ENCODE results near the gene NFATC1.

NFATC1 gene

DNA sequence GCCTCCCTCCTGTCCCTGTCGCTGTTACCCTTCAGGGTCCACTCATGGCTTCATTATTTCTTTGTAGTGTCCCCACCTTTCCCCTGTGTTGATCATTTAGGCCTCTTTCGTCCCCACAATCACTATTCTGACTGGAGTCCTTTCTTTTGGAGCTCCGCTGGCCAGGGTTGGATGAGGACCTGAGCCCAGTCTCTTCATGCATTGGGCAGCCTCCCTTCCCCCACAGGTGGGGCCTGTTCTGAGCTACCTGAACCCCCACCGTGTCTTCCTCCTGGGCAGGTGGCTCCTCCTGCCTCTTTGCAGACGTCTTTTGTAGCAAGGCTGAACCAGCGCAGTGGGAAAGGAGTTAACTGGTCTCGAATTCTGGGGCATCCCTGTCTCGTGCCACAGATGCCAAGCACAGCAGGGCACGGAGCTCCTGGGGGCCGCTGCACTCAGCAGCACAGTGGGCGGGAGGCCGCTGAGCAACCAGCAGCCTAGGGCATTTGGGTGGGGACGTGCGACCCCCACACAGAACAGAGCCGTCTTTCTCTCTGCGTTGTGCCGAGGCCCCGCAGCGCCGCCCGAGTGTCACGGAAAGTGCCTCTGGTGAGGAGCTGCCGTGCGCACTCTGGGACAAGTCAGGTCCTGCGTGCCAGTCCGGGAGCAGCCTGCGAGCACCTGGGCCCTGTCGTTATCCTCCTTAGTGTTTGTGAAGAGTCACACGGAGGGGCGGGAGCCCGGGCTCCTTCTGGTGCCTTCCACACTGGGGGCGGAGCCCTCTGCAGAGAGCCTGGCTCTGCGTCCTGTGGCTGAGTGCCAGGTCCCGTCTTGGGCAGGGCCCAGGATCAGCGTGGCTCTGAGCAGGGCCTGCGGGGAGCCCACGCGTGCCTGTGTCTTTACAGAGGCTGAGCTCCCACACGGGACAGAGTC lies 130.1 kb downstream of the NFATC1 start:
- DNase-seq: no peak

DNA sequence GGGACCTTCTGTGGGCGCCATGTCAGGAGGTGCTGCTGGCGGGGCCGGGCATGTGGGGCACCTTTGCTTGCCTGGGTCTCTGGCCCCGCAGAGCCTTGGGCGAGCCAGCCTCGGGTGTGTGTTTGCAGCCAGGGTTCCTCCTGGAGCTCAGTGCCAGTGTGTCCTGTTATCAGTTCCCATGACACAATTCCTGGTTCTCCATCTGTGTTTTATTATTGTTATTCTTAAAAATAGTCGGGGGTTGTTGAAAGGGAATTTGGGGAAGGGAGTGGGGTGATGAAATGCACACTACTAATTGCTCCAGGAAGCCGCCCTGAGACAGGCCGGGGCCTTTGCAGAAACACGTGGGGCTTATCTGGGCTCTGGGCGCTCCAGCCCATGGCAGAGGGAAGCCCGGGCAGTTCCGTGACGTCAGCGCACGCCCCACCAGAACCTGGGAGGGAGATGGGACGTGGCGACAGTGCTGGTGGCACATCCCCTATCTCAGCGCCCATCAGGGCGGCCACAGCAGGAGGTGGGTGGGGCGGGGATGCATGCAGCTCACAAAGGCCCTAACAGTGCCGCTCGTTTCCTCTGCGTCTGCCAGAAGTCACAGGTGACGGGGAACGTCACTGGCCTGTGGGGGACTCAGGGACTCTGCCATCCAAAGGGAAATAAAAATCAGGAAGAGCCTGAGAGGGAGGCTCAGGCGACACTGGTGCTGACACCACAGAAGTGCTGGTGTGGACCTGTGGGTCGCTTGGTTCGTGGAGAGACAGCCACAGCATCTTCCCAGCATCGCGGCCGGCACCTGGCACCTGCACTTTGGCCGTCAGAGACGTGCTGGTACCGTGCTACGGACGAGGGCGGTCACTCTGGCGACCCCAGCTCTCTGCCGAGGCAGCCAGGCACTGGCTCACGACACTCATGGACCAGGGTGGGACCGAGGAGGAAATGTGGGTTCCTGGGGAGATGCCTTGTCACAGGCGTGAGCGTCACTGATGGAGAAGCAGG lies 131.0 kb downstream of the NFATC1 start:
- DNase-seq: no peak

DNA sequence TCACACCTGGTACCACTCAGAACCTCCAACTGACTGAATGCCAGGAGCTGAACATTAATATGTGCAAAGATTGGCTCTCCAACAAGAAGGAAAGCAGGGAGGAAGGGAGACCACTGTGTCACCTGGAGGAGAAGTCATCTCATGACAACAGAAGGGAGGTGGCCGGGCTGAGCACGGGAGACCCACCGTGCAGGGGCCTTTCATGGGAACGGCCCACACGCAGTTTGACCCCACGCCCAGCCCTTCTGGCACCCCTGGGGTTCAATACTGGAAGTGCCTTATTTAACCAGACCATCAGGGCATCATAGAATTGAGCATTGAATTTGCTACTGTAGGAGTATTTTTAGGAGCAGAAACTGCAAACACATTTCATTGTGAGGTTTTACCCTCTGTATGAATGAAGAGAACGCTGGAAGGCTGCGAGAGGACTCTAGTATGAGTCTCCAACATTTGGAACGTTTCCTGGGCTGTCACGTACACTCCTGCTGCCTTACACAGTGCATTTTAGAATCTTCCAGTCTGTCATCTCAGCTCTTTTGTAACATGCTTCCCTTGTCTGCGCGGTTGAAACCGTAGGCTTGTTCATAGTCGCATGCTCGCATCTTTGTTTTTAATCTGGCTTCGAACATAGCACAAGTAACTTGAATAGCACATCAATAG lies 132.1 kb downstream of the NFATC1 start:
- no peak for DNase-seq

DNA sequence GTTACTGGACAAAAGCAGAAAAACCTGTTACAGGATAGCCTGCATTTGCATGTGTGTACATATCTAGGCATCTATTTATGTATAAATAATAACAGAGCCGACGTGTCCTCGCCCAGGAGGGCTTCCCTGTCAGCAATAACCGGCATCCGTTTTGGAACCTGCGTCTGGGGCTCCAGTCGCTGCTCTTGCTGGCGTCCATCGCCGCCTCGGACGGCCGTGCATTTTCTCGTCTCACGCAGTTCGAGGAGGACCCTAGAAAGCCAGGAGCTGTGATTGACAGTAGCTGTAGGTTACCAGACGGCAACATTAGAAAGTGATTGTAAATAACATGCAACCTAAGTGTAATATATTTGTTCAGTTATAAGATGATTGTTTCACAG lies 132.6 kb downstream of the NFATC1 start:
- no peak for DNase-seq

DNA sequence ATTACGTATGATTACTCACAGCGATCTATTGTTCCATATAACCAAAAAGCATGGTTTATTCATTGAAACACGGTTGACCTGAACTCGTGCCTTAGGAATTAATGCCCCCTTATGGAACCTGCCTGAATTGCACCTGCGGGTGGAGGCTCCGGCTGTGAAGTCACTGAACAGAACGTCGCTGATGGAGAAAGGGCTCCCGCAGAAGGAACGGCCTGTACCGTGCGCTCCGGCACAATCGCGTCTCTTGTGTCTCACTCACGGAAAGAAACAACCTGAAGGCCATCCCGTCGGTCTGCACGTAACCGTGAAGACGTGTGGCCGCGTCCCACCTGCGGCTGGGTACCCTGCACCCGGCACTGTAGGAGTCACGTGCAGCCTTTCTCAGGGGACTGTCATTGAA lies 133.1 kb downstream of the NFATC1 start:
- DNase-seq: peak; percentile 90

DNA sequence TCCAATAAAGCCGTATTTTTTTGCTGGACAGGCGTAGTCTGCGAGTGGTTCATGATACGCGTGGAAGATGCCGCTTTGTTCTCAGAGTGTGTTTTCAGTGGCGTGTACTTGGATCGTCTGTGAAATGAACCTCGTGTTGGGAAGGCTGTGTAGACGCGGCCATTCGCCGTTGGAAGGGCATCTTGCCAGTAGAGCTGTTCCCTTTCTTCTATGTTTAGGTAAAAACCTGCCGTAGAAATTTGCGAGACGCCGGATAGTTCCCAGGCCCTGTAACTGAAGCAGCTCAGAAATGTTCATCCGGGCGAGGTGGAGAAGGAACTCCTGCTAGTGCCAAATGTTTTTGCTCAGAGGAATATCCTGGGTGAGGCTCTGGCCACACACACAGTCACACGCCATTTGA lies 133.6 kb downstream of the NFATC1 start:
- DNase-seq: no peak

DNA sequence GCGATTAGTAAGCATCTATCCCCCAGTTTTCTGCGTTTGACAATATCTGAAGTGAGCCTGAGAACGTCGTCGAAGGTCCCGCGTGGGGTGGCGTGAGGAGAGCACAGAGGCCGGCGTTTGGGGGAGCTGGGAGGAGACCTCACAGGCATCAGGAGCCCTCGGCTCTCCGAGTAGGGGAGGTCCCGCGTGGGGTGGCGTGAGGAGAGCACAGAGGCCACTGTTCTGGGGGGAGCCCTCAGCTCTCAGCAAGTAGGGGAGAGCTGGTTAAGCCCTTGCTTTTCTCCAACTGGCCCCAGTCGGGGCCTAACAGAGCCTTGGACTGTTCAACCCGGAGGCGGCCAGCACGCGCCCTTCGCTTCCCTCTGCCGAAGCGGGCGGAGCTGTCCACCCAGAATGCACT lies 134.3 kb downstream of the NFATC1 start:
- DNase-seq: no peak

DNA sequence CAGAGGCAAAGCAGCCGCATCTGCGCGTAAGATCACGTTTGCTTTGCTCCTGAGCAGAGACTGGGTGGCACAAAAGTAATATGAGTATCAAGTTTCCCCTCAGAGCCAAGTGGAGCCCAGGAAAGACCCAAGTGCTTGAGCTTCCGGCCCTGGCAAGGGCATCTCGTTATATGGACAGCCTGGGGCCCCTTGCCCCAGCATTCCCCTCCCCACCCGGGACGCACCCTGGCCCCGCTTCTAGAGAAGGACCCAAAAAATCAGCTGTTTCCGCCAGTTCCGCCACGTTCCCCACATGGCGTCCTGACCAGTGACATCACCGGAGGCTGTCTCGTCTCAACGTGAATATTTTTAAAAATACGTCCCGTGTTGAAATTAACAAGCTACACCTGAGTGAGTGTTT lies 135.1 kb downstream of the NFATC1 start:
- DNase-seq: no peak

DNA sequence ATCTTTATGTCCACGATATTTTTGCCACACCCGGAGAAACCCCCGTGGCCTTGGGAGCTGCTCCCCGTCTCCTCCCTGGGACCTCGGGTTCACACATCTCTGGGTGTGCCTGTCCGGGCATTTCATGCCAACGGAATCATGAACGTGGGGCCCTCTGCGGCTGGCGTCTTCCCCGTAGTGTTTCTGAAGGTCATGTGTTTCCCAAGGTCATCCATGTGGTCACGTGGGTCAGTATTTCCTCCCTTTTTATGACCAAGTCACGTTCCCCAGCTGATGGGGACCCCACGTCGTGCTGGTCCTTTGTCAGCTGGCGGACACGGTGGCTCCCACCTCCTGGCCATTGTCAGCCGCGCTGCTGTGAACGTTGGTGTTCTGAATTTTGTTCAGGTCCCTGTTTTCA lies 135.7 kb downstream of the NFATC1 start:
- no peak for DNase-seq

DNA sequence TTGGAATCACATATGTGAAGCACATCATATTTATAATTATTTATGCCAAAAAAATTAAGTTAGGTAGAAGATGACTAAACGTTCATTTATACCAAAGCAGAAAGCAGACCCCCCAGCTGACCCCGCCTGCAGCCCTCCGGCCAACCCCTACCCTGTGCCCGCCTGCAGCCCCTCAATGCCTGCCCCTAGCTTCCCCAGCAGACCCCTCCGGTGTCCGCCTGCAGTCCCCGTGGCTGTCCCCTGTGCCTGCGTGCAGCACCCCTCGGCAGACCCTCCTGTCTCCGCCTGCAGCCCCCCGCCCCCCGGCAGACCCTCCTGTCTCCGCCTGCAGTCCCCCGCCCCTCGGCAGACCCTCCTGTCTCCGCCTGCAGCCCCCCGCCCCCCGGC lies 136.2 kb downstream of the NFATC1 start:
- no peak for DNase-seq

DNA sequence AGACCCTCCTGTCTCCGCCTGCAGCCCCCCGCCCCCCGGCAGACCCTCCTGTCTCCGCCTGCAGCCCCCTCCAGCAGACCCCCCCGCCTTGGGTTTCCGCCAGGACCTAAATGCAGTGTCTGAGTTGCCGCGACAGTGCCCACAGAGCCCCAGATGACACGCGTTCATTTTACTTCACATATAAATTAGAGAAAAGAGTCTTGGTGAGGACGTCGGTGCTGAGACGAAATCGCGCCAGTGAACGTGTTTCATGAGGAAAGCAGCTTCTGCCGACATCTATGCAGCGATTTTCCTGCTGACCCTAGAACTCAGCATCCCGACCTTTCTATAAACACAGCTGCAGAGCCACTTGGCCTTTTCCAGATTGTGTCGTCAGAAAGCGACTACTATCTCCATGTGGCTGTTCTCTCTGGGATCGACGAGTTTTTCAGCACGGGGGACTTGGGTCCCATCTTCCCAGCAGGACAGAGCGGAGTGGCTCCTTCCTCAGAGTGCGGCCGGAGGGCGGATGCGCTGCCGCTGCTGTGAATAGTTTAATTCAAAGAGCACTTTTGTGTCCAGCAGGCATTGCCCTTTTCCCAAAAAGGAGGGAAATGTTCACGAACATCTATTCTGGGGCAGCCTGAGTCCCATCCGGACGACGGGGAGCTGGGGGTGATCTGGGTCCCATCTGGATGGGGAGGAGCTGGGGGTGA lies 136.7 kb downstream of the NFATC1 start:
- DNase-seq: no peak

DNA sequence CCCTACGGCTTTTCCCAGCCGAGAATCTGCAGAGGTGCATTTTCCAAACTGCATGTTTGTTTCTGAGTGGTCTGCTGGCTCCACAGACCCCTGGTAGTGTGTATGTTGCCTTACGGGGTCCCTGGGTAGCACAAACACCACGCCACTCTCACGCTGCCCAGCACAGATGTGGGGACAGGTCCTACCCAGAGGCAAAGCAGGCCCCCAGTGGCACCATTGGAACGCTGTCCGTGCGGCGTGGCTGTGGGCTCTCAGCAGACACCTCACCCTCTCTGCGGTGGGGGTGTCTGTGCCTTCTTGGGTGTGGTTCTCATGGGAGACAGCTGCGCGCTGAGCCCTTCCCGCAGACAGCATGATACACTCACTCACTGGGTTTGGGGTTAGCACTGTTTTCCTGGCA lies 137.4 kb downstream of the NFATC1 start:
- no peak for DNase-seq

DNA sequence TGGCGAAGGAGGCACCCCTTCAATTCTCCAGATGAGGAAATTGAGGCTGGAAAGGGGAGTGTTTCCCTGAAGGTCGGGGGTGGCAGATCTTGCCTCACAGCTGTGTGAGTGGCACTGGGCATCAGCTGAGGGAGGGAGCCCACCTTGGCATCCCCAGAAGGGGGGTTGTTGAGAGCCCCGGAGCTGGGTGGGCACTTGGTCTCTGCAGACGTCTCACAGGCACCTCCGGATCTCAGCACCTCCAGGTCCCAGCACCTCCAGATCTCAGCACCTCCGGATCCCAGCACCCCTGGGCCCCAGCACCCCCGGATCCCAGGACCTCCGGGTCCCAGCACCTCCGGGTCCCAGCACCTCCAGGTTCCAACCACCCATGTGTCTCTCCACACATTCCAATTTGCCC lies 137.9 kb downstream of the NFATC1 start:
- DNase-seq: no peak

DNA sequence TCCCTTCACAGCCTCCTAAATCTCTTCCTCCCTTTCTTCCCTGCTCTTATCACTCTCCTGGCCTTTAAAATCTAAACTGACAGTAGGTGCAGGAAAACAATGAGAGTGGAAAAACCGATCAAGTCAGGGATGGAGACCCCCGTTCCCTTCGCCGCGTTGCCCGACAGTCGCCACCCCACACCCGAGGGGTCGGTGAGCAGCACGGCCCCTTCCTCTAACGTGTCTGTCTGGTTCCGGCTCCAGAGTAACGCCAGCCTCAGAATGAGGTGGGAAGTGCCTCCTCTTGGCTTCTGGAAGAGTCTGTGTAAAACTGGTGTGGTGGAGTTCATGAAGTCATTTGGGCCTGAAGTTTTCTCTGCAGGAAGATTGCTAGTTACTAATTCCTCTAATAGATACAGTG lies 138.6 kb downstream of the NFATC1 start:
- DNase-seq: no peak

DNA sequence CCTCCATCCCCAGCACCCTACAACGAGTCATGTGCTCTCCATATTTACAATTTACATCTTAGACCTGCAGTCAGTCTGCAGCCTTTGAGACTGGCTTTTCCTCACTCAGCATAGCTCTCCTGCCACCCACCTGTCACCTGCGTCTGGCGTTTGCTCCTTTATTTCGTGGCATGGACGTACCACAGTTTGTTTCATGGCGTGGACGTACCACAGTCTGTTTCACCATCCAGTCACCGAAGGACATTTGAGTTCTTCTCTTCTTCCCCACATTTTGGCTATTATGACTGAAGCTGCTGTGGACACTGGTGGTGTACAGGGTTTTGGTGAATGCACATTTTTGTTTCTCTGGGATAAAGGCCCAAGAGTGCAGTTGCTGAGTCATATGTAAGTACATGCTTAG lies 142.0 kb downstream of the NFATC1 start:
- no peak for DNase-seq

DNA sequence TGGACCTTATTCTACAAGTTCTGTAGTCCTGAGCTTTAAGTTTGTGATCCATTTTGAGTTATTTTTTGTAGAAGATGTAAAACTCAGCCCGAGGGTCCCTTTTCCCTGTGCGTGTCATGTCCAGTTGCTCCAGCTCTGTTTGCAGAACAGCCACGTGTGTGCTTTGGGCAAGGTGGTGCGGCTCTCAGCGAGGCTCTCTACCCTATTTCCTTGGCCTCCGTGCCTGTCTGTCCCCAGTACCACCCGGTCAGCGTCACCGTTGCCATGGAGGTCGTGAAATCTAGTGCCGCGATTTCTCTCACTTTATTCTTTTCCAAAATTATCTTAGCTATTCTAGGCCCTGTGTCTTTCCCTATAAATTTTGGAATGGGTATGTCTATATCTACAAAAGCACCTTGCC lies 142.9 kb downstream of the NFATC1 start:
- no peak for DNase-seq

DNA sequence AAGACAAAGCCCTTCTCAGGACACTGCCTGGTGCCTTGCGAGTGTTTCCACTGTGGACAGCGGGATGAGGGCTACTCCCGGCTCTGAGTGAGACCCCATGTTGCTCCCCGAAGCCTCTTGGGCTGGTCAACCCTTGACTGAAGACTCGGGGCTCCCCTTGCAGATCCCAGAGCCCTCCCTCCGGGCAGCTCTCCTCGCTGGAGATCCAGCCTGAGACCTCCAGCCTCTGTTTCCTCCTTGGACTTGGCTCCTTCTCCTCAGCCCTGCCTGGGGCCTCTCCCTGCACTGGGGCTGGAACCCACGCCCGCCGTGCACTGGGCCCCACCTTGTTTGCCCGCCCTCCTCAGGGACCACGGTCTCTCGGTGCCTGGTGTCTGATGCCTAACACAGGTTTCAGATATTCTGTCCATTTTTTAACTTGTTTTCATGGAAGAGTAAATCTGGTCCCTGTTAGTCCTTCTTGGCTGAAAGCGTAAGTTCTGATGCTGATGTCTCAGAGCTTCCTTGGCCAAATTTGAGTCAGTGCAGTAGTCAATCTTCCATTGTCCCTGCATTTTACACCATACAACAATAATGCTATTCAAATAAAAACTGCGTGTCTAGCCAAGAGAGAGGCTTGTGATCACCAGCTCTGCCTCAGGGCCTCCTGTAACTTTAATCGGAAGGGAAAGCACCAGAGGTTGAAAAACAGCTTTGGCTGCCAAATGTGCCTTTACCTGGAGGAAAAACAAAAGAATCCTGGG lies 144.6 kb downstream of the NFATC1 start:
- no peak for DNase-seq

DNA sequence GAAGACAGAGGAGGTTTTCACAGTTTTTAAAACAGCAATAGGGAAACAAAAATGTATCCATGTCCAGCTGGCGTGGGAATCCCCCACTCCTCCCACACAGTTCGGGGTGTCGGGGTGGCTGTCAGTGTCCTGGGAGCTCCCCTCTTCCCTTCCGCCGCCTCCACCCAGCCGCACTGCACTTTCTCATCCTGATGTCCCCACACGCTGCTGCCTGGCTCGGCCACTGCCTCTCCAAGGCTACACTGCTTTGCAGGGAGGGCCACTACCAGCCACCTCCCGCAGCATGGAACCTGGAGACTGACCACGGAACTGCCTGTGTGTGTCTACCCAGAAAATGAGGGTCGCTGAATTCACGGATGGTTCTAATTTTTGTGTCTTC lies 145.2 kb downstream of the NFATC1 start:
- no peak for DNase-seq

DNA sequence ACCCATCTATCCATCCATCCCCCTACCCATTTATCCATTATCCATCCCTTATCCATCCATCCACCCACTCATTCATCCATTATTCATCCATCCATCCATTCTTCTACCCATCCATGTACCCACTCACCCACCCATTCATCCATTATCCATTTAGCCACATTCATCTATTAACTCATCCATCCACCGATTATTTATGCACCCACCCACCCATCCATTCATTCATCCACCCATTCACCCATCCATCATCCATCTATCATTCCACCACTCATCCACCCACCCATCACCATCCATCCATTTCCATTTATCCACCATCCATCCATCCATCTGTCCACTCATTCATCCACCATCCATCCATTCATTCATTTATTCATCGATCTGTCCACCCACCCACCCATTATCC lies 146.5 kb downstream of the NFATC1 start:
- DNase-seq: no peak

DNA sequence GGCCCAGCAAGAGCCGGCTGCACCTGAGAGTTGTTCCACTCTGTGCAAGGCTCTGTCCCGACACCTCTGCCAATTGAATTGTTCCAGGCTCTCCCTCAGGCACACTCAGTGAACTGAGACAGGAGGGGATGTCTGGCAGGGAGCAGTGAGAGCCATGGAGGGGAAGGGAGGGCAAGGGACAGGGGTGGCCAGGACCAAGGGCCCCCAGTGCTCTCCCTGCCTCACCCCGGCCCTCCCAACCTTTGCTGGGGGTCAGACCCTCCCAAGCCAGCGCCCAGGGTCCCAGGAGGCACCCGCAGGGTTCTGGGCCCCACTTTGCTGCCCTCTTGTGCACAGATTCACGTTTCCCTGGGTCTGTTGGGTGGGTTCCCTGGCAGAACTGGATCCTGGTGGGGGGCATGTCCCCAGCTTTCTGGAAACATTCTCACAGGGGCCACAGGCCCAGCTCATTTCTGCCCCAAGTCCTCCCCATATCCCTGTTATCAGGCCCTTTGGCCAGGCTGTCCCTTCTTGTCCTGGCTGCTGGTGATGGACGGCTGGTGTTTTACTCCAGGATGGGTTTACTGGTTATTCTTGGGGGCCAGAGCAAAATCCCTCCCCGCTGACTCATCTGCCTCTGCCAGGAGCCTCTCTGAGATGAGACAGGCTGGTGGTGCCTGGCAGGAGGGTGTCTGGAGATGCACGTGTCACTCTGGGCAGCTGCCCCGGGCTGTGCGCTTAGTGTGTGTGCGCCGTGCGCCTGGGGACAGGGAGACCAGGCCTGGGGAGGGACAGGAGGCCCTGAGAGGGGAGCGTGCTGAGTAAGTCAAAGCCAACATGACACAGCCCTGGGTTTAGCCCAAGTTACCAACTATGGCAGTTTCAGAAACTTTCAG lies 147.4 kb downstream of the NFATC1 start:
- DNase-seq: no peak

DNA sequence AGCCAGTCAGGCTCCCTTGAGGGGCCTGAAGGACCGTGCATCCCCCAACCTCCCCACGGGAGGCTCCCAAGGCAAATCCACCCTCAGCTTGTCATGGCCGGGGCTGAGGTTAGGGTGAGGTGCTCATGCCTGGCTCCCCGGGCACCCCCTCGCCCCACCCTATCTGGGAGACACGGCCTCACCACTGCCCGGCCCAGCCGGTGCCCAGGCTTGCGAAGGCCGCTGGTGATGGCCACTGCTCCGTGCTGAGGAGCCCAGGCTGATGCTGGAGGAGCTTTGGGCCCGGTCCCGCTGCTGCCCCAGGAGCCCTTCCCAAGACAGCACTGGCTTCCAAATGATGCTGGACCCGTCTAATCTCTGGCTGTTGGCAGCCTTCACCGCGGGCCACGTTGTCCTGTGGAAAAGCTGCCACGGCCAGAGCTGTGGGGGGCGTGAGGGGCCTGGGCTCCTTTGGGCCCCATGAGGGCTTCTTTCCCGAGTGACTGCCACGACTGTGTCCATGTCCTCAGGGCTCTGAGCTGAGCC lies 148.2 kb downstream of the NFATC1 start:
- no peak for DNase-seq
